RWPE2 (cell line): ENCODE results near the gene LTBP4.
"Not testable (repeated sequence)": the region's sequence is repeated elsewhere in the genome, so short reads cannot be mapped to it uniquely, and the experiment has no call there.

Experiments used
- ATAC-seq: fragments of 200-7000 bp; cut with Tn5 transposase; 3 replicates; pipeline ENCODE4 v1.9.1; 2021; ENCODE audit warnings: low read depth
- DNase-seq: peaks from one replicate; pipeline ENCODE4 v3.0.0-alpha.2; 2020; ENCODE audit warnings: low spot score
- H3K27ac ChIP-seq: fragments of 450-650 bp; 2 replicates; pipeline ENCODE4 v1.5.1; 2017; ENCODE audit warnings: mild to moderate bottlenecking; ENCODE audit not compliant: poor library complexity, severe bottlenecking
- H3K27me3 ChIP-seq: fragments of 250-450 bp; sonication (Bioruptor Pico); 2 replicates; pipeline ENCODE4 v1.5.1; 2021; ENCODE audit warnings: mild to moderate bottlenecking, moderate library complexity; ENCODE audit not compliant: insufficient read depth, poor library complexity, severe bottlenecking
- H3K36me3 ChIP-seq: fragments of 250-450 bp; sonication (Bioruptor Pico); 2 replicates; pipeline ENCODE4 v1.5.1; 2020; ENCODE audit warnings: low read depth, mild to moderate bottlenecking, moderate library complexity
- H3K4me1 ChIP-seq: fragments of 250-450 bp; sonication (Bioruptor Pico); 2 replicates; pipeline ENCODE4 v1.5.1; 2021; ENCODE audit warnings: mild to moderate bottlenecking, moderate library complexity; ENCODE audit not compliant: insufficient read depth, poor library complexity, severe bottlenecking
- H3K4me3 ChIP-seq: fragments of 250-450 bp; sonication (Bioruptor Pico); 2 replicates; pipeline ENCODE4 v1.5.1; 2021; ENCODE audit warnings: mild to moderate bottlenecking, moderate library complexity; ENCODE audit not compliant: severe bottlenecking
- H3K9me3 ChIP-seq: fragments of 250-450 bp; sonication (Bioruptor Pico); 2 replicates; pipeline ENCODE4 v1.5.1; 2021; ENCODE audit warnings: mild to moderate bottlenecking, moderate library complexity; ENCODE audit not compliant: severe bottlenecking
- TF ChIP-seq, protein P1 (sequence below): fragments of 450-650 bp; IDR thresholded peaks from one replicate; pipeline ENCODE4 v1.5.1; 2017; ENCODE audit warnings: mild to moderate bottlenecking, moderate library complexity; ENCODE audit not compliant: poor library complexity, severe bottlenecking

LTBP4 gene

DNA sequence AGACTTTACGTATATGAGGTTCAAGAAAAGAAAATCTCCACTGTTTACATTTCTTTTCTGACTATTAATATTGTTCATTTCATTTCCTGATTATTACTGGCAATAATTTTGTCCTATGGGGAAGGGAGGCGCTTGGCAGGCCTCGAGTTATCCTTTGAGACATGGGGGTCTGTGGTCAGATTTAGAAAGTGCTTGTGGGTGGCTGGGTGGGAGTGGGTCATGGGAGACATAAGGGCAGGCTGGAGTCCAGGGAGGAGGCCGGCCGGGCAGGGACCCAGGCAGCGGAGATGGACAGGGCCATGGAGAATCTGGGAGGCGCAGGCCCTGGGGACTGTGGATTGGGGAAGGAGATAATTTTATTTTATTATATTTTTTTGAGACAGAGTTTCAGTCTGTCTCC lies 40.1 kb downstream of the LTBP4 start:
- DNase-seq, result no peak
- Histone ChIP-seq H3K27ac (no peak overlapping the region), H3K4me3 (no peak overlapping the region), H3K4me1 (peaks cover 1% of the 10 kb centered on the region), H3K27me3 (no peaks in the 10 kb centered on the region), H3K36me3 (no peaks in the 10 kb centered on the region), H3K9me3 (no peaks in the 10 kb centered on the region)
- TF ChIP-seq, protein P1, sequence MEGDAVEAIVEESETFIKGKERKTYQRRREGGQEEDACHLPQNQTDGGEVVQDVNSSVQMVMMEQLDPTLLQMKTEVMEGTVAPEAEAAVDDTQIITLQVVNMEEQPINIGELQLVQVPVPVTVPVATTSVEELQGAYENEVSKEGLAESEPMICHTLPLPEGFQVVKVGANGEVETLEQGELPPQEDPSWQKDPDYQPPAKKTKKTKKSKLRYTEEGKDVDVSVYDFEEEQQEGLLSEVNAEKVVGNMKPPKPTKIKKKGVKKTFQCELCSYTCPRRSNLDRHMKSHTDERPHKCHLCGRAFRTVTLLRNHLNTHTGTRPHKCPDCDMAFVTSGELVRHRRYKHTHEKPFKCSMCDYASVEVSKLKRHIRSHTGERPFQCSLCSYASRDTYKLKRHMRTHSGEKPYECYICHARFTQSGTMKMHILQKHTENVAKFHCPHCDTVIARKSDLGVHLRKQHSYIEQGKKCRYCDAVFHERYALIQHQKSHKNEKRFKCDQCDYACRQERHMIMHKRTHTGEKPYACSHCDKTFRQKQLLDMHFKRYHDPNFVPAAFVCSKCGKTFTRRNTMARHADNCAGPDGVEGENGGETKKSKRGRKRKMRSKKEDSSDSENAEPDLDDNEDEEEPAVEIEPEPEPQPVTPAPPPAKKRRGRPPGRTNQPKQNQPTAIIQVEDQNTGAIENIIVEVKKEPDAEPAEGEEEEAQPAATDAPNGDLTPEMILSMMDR, result no peak
- ATAC-seq, result no peak

DNA sequence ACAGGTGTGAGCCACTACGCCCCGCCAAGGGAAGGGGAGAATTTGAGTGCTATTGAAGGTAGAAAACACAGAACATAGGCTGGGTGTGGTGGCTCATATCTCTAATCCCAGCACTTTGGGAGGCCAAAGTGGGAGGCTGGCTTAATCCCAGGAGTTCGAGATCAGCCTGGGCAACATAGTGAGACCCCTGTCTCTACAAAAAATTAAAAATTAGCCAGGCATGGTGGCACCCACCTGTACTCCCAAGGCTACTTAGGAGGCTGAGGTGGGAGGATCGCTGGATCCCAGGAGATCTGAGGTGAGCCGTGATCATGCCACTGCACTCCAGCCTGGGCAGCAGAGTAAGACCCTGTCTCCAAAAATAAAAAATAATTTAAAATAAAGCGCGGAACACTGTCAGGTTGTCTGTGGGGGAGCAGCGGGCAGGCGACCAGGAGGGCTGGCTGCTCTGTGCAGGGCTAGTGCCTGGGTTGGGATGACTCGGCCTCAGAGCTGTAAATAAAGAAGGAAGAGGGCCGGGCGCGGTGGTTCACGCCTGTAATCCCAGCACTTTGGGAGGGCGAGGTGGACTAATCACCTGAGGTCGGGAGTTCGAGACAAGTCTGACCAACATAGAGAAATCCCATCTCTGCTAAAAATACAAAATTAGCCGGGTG lies 41.0 kb downstream of the LTBP4 start:
- Histone ChIP-seq H3K4me1 (peaks cover 4% of the 10 kb centered on the region), H3K36me3 (no peaks in the 10 kb centered on the region), H3K27ac (no peak overlapping the region), H3K9me3 (no peaks in the 10 kb centered on the region), H3K27me3 (no peaks in the 10 kb centered on the region), H3K4me3 (no peak overlapping the region)
- no peak for ATAC-seq
- DNase-seq, result no peak
- TF ChIP-seq, protein P1, result no peak

DNA sequence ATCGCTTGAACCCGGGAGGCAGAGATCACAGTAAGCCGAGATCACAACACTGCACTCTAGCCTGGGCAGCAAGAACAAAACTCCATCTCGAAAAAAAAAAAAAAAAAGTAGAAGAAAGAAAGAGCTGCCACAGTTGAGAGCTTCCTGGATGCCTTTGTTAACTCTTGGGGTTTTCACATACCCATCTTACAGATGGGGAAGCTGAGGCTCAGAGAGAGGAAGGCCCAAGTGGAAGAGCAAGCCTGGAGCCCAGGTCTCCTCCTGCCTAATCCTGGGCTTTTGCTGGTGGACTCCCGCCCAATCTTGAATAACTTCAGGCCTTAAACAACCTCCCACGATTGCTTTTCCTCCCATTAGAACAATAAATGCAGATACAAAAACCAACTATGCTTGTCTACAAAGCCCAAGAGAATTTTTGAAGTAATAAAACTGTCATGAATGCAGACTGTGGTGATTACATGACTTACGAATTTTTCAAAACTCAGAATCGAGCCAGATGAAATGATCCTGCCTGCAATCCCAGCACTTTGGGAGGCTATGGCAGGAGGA lies 41.7 kb downstream of the LTBP4 start:
- Histone ChIP-seq H3K27me3 (no peaks in the 10 kb centered on the region), H3K36me3 (no peaks in the 10 kb centered on the region), H3K4me1 (peaks cover 4% of the 10 kb centered on the region), H3K27ac (no peak overlapping the region), H3K4me3 (no peak overlapping the region), H3K9me3 (no peaks in the 10 kb centered on the region)
- TF ChIP-seq, protein P1, result no peak
- ATAC-seq, result no peak
- DNase-seq, result no peak

DNA sequence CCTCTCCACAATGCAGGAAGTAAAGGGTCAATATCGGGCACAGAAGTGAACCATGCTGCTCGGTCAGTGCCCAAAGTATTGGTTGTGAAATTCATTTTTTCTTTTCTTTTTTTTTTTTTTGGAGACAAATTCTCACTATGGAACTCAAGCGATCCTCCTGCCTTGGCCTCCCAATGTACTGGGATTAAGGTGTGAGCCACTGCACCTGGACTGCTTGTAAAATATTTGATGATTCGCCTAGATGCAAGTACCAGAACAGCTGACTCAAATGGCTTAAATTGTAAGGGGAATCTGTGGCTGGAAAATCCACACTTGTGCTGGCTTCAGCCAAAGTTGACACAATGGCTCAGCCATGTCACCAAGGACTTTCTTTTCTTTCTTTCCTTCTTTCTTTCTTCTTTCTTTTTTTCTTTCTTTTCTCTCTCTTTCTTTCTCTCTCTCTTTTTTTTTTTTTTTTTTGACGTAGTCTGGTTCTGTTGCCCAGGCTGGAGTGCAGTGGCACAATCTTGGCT lies 45.6 kb downstream of the LTBP4 start:
- ATAC-seq, result no peak
- Histone ChIP-seq H3K36me3 (no peaks in the 10 kb centered on the region), H3K27ac (peak overlapping the region; percentile 28), H3K27me3 (no peaks in the 10 kb centered on the region), H3K4me3 (no peak overlapping the region), H3K9me3 (no peaks in the 10 kb centered on the region), H3K4me1 (peaks cover 4% of the 10 kb centered on the region)
- DNase-seq, result no peak
- TF ChIP-seq, protein P1, result no peak

DNA sequence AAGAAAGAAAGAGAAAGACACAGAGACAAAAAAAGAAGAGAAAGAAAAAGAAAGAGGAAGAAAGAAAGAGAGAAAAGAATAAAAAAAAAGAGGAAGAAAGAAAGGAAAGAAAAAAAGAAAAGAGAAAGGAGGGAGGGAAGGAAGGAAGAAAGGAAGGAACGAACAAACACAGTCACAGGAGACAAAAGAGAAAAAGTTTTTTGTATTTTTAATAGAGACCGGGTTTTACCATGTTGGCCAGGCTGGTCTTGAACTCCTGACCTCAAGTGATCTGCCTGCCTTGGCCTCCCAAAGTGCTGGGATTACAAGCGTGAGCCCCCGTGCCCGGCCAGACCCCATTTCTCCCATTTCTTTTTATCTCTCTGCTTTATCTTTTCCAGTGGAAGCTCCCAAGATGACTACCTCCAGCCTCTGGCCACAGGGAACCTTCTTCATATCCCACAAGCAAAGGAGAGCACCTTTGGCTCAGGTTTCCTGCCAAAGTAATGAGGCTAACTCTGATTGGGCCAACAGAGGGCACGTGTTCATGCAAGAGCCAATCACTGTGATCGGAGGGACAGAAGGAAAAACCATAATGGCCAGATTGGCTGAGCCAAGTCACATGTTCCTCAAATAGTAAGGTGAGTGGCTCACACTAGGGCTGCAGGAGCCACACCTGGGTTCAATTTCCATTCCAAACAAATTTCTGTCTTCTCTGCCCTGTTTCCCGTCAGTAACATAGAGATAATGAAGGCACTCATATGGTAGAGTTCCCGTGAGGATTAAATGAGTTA lies 48.9 kb downstream of the LTBP4 start:
- 0 out of 3 replicates have a peak, but pooled peaks have one; percentile 14 for ATAC-seq
- not testable (repeated sequence) for H3K9me3 ChIP-seq, H3K27ac ChIP-seq, H3K4me3 ChIP-seq, DNase-seq, H3K4me1 ChIP-seq, H3K27me3 ChIP-seq, H3K36me3 ChIP-seq
